ENCODE data around the gene PEAK3.
"Not testable (repeated sequence)": the region's sequence is repeated elsewhere in the genome, so short reads cannot be mapped to it uniquely, and the experiment has no call there.

PEAK3 gene

GRCh38 chr19:2286402-2287140 lies 4.6 kb upstream of the PEAK3 start:
- peaks cover 85% of the 10 kb centered on the region for H3K27me3 ChIP-seq (ENCODE audit: insufficient read depth, low read length)

GRCh38 chr19:2283835-2284507 lies 2.0 kb upstream of the PEAK3 start:
- Histone ChIP-seq H3K4me1 (ENCODE audit: insufficient read depth, low read length) (no peaks in the 10 kb centered on the region; the same call in 1 of the 2 replicates), H3K4me3 (ENCODE audit: low read length) (no peak overlapping the region), H3K9me3 (ENCODE audit: insufficient read depth, low read depth, low read length) (no peaks in the 10 kb centered on the region), H3K27me3 (ENCODE audit: insufficient read depth, low read length) (peaks cover 60% of the 10 kb centered on the region), H3K36me3 (ENCODE audit: insufficient read depth, low read depth, low read length) (no peaks in the 10 kb centered on the region), H3K9ac (ENCODE audit: low read depth, low read length) (no peak overlapping the region), H3K27ac (ENCODE audit: low read length) (no peak overlapping the region)

More at GRCh38 chr19:2286402-2287140, 4.6 kb upstream of the PEAK3 start:
- no peaks in the 10 kb centered on the region; the same call in 1 of the 2 replicates for H3K9me3 ChIP-seq (ENCODE audit: insufficient read depth, low read depth, low read length)
- H3K9ac ChIP-seq (ENCODE audit: low read depth, low read length), result no peak overlapping the region
- no peak overlapping the region for H3K27ac ChIP-seq (ENCODE audit: low read length)
- no peak overlapping the region for H3K4me3 ChIP-seq (ENCODE audit: low read length)
- H3K4me1 ChIP-seq (ENCODE audit: insufficient read depth, low read length), result no peaks in the 10 kb centered on the region; the same call in 1 of the 2 replicates
- no peaks in the 10 kb centered on the region for H3K36me3 ChIP-seq (ENCODE audit: insufficient read depth, low read depth, low read length)

GRCh38 chr19:2282862-2283237 lies 875 bp upstream of the PEAK3 start:
- Histone ChIP-seq H3K9me3 (ENCODE audit: insufficient read depth, low read depth, low read length) (no peaks in the 10 kb centered on the region), H3K4me3 (ENCODE audit: low read length) (peak overlapping the region; percentile 54; the same call in 1 of the 2 replicates), H3K27ac (ENCODE audit: low read length) (no peak overlapping the region), H3K9ac (ENCODE audit: low read depth, low read length) (no peak overlapping the region), H3K27me3 (ENCODE audit: insufficient read depth, low read length) (peaks cover 49% of the 10 kb centered on the region), H3K4me1 (ENCODE audit: insufficient read depth, low read length) (no peaks in the 10 kb centered on the region; the same call in 1 of the 2 replicates), H3K36me3 (ENCODE audit: insufficient read depth, low read depth, low read length) (no peaks in the 10 kb centered on the region)

- not testable (repeated sequence) for H3K9ac ChIP-seq (ENCODE audit: low read depth, low read length); H3K4me1 ChIP-seq (ENCODE audit: insufficient read depth, low read length); H3K27ac ChIP-seq (ENCODE audit: low read length); H3K36me3 ChIP-seq (ENCODE audit: insufficient read depth, low read depth, low read length); H3K9me3 ChIP-seq (ENCODE audit: insufficient read depth, low read depth, low read length)
- Histone ChIP-seq H3K27me3 (ENCODE audit: insufficient read depth, low read length) (peaks cover 35% of the 10 kb centered on the region), H3K4me3 (ENCODE audit: low read length) (peak overlapping the region; percentile 54; the same call in 1 of the 2 replicates)
Measured at GRCh38 chr19:2281265-2282061, 512 bp downstream of the PEAK3 start.

GRCh38 chr19:2280633-2281264 lies 1.2 kb downstream of the PEAK3 start:
- Histone ChIP-seq H3K27me3 (ENCODE audit: insufficient read depth, low read length) (peaks cover 28% of the 10 kb centered on the region), H3K9ac (ENCODE audit: low read depth, low read length) (no peak overlapping the region), H3K27ac (ENCODE audit: low read length) (no peak overlapping the region), H3K9me3 (ENCODE audit: insufficient read depth, low read depth, low read length) (no peaks in the 10 kb centered on the region), H3K4me3 (ENCODE audit: low read length) (no peak overlapping the region), H3K36me3 (ENCODE audit: insufficient read depth, low read depth, low read length) (no peaks in the 10 kb centered on the region), H3K4me1 (ENCODE audit: insufficient read depth, low read length) (no peaks in the 10 kb centered on the region; the same call in 1 of the 2 replicates)

- no peak overlapping the region for H3K4me3 ChIP-seq (ENCODE audit: low read length)
- no peak overlapping the region for H3K9ac ChIP-seq (ENCODE audit: low read depth, low read length)
- H3K4me1 ChIP-seq (ENCODE audit: insufficient read depth, low read length), result no peaks in the 10 kb centered on the region; the same call in 1 of the 2 replicates
- H3K9me3 ChIP-seq (ENCODE audit: insufficient read depth, low read depth, low read length), result no peaks in the 10 kb centered on the region
- H3K27ac ChIP-seq (ENCODE audit: low read length), result no peak overlapping the region
- 0 out of 2 replicates have a peak, but pooled peaks cover 3% of the 10 kb centered on the region for H3K36me3 ChIP-seq (ENCODE audit: insufficient read depth, low read depth, low read length)
- H3K27me3 ChIP-seq (ENCODE audit: insufficient read depth, low read length), result peaks cover 20% of the 10 kb centered on the region
Measured at GRCh38 chr19:2278459-2279158, 3.4 kb downstream of the PEAK3 start.

GRCh38 chr19:2277138-2277537 lies 4.8 kb downstream of the PEAK3 start:
- Histone ChIP-seq H3K27ac (ENCODE audit: low read length) (no peak overlapping the region), H3K9me3 (ENCODE audit: insufficient read depth, low read depth, low read length) (no peaks in the 10 kb centered on the region), H3K4me1 (ENCODE audit: insufficient read depth, low read length) (no peaks in the 10 kb centered on the region; the same call in 1 of the 2 replicates), H3K9ac (ENCODE audit: low read depth, low read length) (no peak overlapping the region), H3K27me3 (ENCODE audit: insufficient read depth, low read length) (peaks cover 7% of the 10 kb centered on the region), H3K36me3 (ENCODE audit: insufficient read depth, low read depth, low read length) (peaks cover 16% of the 10 kb centered on the region), H3K4me3 (ENCODE audit: low read length) (no peak overlapping the region)

- Histone ChIP-seq H3K9me3 (ENCODE audit: insufficient read depth, low read depth, low read length) (no peaks in the 10 kb centered on the region), H3K27me3 (ENCODE audit: insufficient read depth, low read length) (peaks cover under 1% of the 10 kb centered on the region; the same call in 1 of the 2 replicates), H3K4me1 (ENCODE audit: insufficient read depth, low read length) (no peaks in the 10 kb centered on the region), H3K27ac (ENCODE audit: low read length) (no peak overlapping the region), H3K36me3 (ENCODE audit: insufficient read depth, low read depth, low read length) (peaks cover 22% of the 10 kb centered on the region), H3K4me3 (ENCODE audit: low read length) (no peak overlapping the region), H3K9ac (ENCODE audit: low read depth, low read length) (no peak overlapping the region)
Measured at GRCh38 chr19:2276429-2276986, 5.5 kb downstream of the PEAK3 start.

- H3K36me3 ChIP-seq (ENCODE audit: insufficient read depth, low read depth, low read length), result peaks cover 26% of the 10 kb centered on the region
- H3K4me1 ChIP-seq (ENCODE audit: insufficient read depth, low read length), result no peaks in the 10 kb centered on the region
- no peaks in the 10 kb centered on the region for H3K9me3 ChIP-seq (ENCODE audit: insufficient read depth, low read depth, low read length)
- no peak overlapping the region for H3K4me3 ChIP-seq (ENCODE audit: low read length)
- H3K9ac ChIP-seq (ENCODE audit: low read depth, low read length), result no peak overlapping the region
- no peak overlapping the region for H3K27ac ChIP-seq (ENCODE audit: low read length)
- H3K27me3 ChIP-seq (ENCODE audit: insufficient read depth, low read length), result no peaks in the 10 kb centered on the region
Measured at GRCh38 chr19:2275588-2276428, 6.2 kb downstream of the PEAK3 start.

- peaks cover 26% of the 10 kb centered on the region for H3K36me3 ChIP-seq (ENCODE audit: insufficient read depth, low read depth, low read length)
Measured at GRCh38 chr19:2274931-2275535, 6.9 kb downstream of the PEAK3 start.

More at GRCh38 chr19:2274931-2275535, 6.9 kb downstream of the PEAK3 start:
- Histone ChIP-seq H3K9me3 (ENCODE audit: insufficient read depth, low read depth, low read length) (no peaks in the 10 kb centered on the region), H3K27ac (ENCODE audit: low read length) (no peak overlapping the region), H3K4me1 (ENCODE audit: insufficient read depth, low read length) (no peaks in the 10 kb centered on the region), H3K9ac (ENCODE audit: low read depth, low read length) (no peak overlapping the region), H3K4me3 (ENCODE audit: low read length) (no peak overlapping the region), H3K27me3 (ENCODE audit: insufficient read depth, low read length) (no peaks in the 10 kb centered on the region)

All from iPS-20b (cell line).